Muscle layer of duodenum (tissue), 2 donors: ENCODE results near the gene ZNF543.
"Not testable (repeated sequence)": the region's sequence is repeated elsewhere in the genome, so short reads cannot be mapped to it uniquely, and the experiment has no call there.

ENCODE experiments used
- H3K27ac ChIP-seq: one replicate; pipeline ENCODE4 v1.7.0; 2013; ENCODE audit warnings: mild to moderate bottlenecking, low read length
- H3K27me3 ChIP-seq: one replicate; pipeline ENCODE4 v1.7.0; 2013; ENCODE audit warnings: low read depth, mild to moderate bottlenecking, control low read depth, low read length
- H3K36me3 ChIP-seq, 2 donors: one replicate each; pipeline ENCODE4 v1.7.0; 2013; ENCODE audit warnings: low read length in 2 of 2, control low read depth in 1 of 2, mild to moderate bottlenecking in 1 of 2; ENCODE audit not compliant: insufficient read depth in 2 of 2, control insufficient read depth in 1 of 2
- H3K4me1 ChIP-seq, 2 donors: one replicate each; pipeline ENCODE4 v1.7.0; 2013; ENCODE audit warnings: low read length in 2 of 2, mild to moderate bottlenecking in 2 of 2, control low read depth in 1 of 2, moderate library complexity in 1 of 2; ENCODE audit not compliant: insufficient read depth in 2 of 2, control insufficient read depth in 1 of 2
- H3K4me3 ChIP-seq, 2 donors: one replicate each; pipeline ENCODE4 v1.7.0; 2013; ENCODE audit warnings: low read length in 2 of 2, low read depth in 1 of 2, mild to moderate bottlenecking in 1 of 2
- H3K9me3 ChIP-seq, 2 donors: one replicate each; pipeline ENCODE4 v1.7.0; 2013; ENCODE audit warnings: low read length in 2 of 2, control low read depth in 1 of 2, mild to moderate bottlenecking in 1 of 2; ENCODE audit not compliant: control insufficient read depth in 1 of 2
- donor health status: healthy.

The ZNF543 gene

GRCh38 chr19:57320180-57321084 lies at the start of gene ZNF543:
Gene ZNF543, plus strand, starts transcription at chr19:57320472. Its CDS starts 382 bp downstream, at chr19:57320854.
- Histone ChIP-seq H3K27me3 (no peaks in the 10 kb centered on the region), H3K36me3 (peaks cover 12 to 21% of the 10 kb centered on the region in 2 donors), H3K4me3 (peak within 1 kb of the TSS; percentile 82 to 89), H3K9me3 (peaks cover 3 to 27% of the 10 kb centered on the region in 2 donors), H3K27ac (peak within 1 kb of the TSS; percentile 69), H3K4me1 (peaks cover 12 to 14% of the 10 kb centered on the region in 2 donors)

GRCh38 chr19:57271280-57271679 lies 49.0 kb upstream of the ZNF543 start:
- no peak overlapping the region for H3K27ac ChIP-seq
- H3K36me3 ChIP-seq = peaks cover 0 to 32% of the 10 kb centered on the region in 2 donors
- H3K9me3 ChIP-seq = no peaks in the 10 kb centered on the region
- H3K4me1 ChIP-seq = no peaks in the 10 kb centered on the region
- H3K4me3 ChIP-seq = no peak overlapping the region
- H3K27me3 ChIP-seq = no peaks in the 10 kb centered on the region

GRCh38 chr19:57273014-57273413 lies 47.3 kb upstream of the ZNF543 start:
- Histone ChIP-seq H3K27me3 (no peaks in the 10 kb centered on the region), H3K4me1 (no peaks in the 10 kb centered on the region), H3K9me3 (no peaks in the 10 kb centered on the region), H3K4me3 (no peak overlapping the region), H3K36me3 (peaks cover 0 to 27% of the 10 kb centered on the region in 2 donors), H3K27ac (no peak overlapping the region)

- H3K4me3 ChIP-seq = no peak overlapping the region
- peaks cover 0 to 6% of the 10 kb centered on the region in 2 donors for H3K4me1 ChIP-seq
- H3K36me3 ChIP-seq = peaks cover 0 to 29% of the 10 kb centered on the region in 2 donors
- no peaks in the 10 kb centered on the region for H3K27me3 ChIP-seq
- no peak overlapping the region for H3K27ac ChIP-seq
- H3K9me3 ChIP-seq = no peaks in the 10 kb centered on the region
These were observed 43.8 kb upstream of the ZNF543 start for GRCh38 chr19:57276430-57276829.

- not testable (repeated sequence) for H3K9me3 ChIP-seq, H3K27ac ChIP-seq, H3K4me3 ChIP-seq, H3K27me3 ChIP-seq
- Histone ChIP-seq H3K4me1 (peaks cover 9 to 21% of the 10 kb centered on the region in 2 donors), H3K36me3 (peaks cover 0 to 26% of the 10 kb centered on the region in 2 donors)
These were observed 41.8 kb upstream of the ZNF543 start for GRCh38 chr19:57278481-57278880.

- Histone ChIP-seq H3K27ac (peak overlapping the region; percentile 100), H3K9me3 (no peaks in the 10 kb centered on the region), H3K4me1 (peaks cover 9 to 21% of the 10 kb centered on the region in 2 donors), H3K36me3 (peaks cover 5 to 29% of the 10 kb centered on the region in 2 donors), H3K4me3 (peak overlapping the region; percentile 76 to 91), H3K27me3 (no peaks in the 10 kb centered on the region)
These were observed 40.7 kb upstream of the ZNF543 start for GRCh38 chr19:57279418-57280164.

- no peaks in the 10 kb centered on the region for H3K27me3 ChIP-seq
- peaks cover 10 to 34% of the 10 kb centered on the region in 2 donors for H3K36me3 ChIP-seq
- H3K4me1 ChIP-seq = peaks cover 9 to 21% of the 10 kb centered on the region in 2 donors
- H3K27ac ChIP-seq = peak within 1 kb of the TSS; percentile 100
- H3K9me3 ChIP-seq = no peaks in the 10 kb centered on the region
- H3K4me3 ChIP-seq = peak within 1 kb of the TSS; percentile 76 to 91
These were observed 39.9 kb upstream of the ZNF543 start, which contains the start of gene ZNF460 for GRCh38 chr19:57280165-57280961. Gene ZNF460, plus strand, starts transcription at chr19:57280485. Its CDS starts 322 bp downstream, at chr19:57280807.

GRCh38 chr19:57280962-57281400 lies 39.3 kb upstream of the ZNF543 start:
- Histone ChIP-seq H3K27me3 (no peaks in the 10 kb centered on the region), H3K9me3 (peaks cover 0 to 2% of the 10 kb centered on the region in 2 donors), H3K4me1 (peaks cover 9 to 21% of the 10 kb centered on the region in 2 donors), H3K4me3 (peak overlapping the region; percentile 76 to 91), H3K36me3 (peaks cover 15 to 40% of the 10 kb centered on the region in 2 donors), H3K27ac (peak overlapping the region; percentile 100)

GRCh38 chr19:57282011-57282643 lies 38.1 kb upstream of the ZNF543 start:
- peaks cover 9 to 21% of the 10 kb centered on the region in 2 donors for H3K4me1 ChIP-seq
- H3K27me3 ChIP-seq = no peaks in the 10 kb centered on the region
- peak overlapping the region; percentile 55 to 91 for H3K4me3 ChIP-seq
- H3K27ac ChIP-seq = peak overlapping the region; percentile 31
- H3K36me3 ChIP-seq = peaks cover 23 to 51% of the 10 kb centered on the region in 2 donors
- peaks cover 0 to 2% of the 10 kb centered on the region in 2 donors for H3K9me3 ChIP-seq

GRCh38 chr19:57288373-57288772 lies 31.9 kb upstream of the ZNF543 start:
- H3K4me1 ChIP-seq = no peaks in the 10 kb centered on the region
- peaks cover 75 to 94% of the 10 kb centered on the region in 2 donors for H3K36me3 ChIP-seq
- H3K27me3 ChIP-seq = no peaks in the 10 kb centered on the region
- H3K9me3 ChIP-seq = peaks cover 21 to 37% of the 10 kb centered on the region in 2 donors
- H3K4me3 ChIP-seq = no peak overlapping the region
- no peak overlapping the region for H3K27ac ChIP-seq
